Thyroid gland (tissue), 4 donors: Measurements from ENCODE around the gene MDC1. TPM values are rescaled to one million over a fixed set of nuclear protein-coding genes. Genes with fewer than 3 reads are reported as not detected.

Experiments
- DNase-seq, 2 donors: peaks; one replicate each; pipeline ENCODE4 v3.0.0-alpha.2; 2019
- H3K27ac ChIP-seq, 3 donors: fragments of 200-600 bp; sonication (generic); 1 replicate in 2 of 3; 2 replicates in 1 of 3; pipeline ENCODE4 v1.5.1; 2016 to 2019; ENCODE audit warnings: mild to moderate bottlenecking in 1 of 3, moderate library complexity in 1 of 3
- H3K27me3 ChIP-seq: fragments of 200-600 bp; sonication (generic); one replicate; pipeline ENCODE4 v1.5.1; 2019
- H3K36me3 ChIP-seq, 2 donors: fragments of 200-600 bp; sonication (generic); one replicate each; pipeline ENCODE4 v1.5.1; 2016 to 2019
- H3K4me1 ChIP-seq, 2 donors: fragments of 200-600 bp; sonication (generic); one replicate each; pipeline ENCODE4 v1.5.1; 2017 to 2019
- H3K4me3 ChIP-seq, 3 donors: fragments of 200-600 bp; sonication (generic); replicated peaks in 1 of 3; 1 replicate in 2 of 3; 2 replicates in 1 of 3; pipeline ENCODE4 v1.5.1; 2016; ENCODE audit warnings: mild to moderate bottlenecking in 1 of 3
- H3K9me3 ChIP-seq: fragments of 200-600 bp; sonication (generic); one replicate; pipeline ENCODE4 v1.5.1; 2017
- CTCF ChIP-seq, 6 experiments: fragments of 200-600 bp in 3 of 6; fragments of 450-650 bp in 3 of 6; sonication (generic) in 3 of 6; IDR thresholded peaks; one replicate each; pipeline ENCODE4 v1.5.1; 2016 to 2019; ENCODE audit warnings: antibody characterized with exemption in 6 of 6, mild to moderate bottlenecking in 2 of 6, inconsistent platforms in 1 of 6, moderate library complexity in 1 of 6
- POLR2A ChIP-seq, 2 donors: fragments of 450-650 bp; IDR thresholded peaks; one replicate each; pipeline ENCODE4 v1.6.1; 2017; ENCODE audit warnings: antibody characterized with exemption in 2 of 2, mild to moderate bottlenecking in 2 of 2, moderate library complexity in 1 of 2
- WGBS, 2 donors: methylation state at CpG; one replicate each; pipeline ENCODE4 v1.1.5; 2017; 5-methylcytosine and 5-hydroxymethylcytosine counted together
- intact Hi-C: fragments of 100-400 bp; cut with DNase I; formaldehyde crosslinking; loops from one replicate; pipeline ENCODE4 v1.15.1; 2023
- total RNA-seq, 4 donors: library from RNA; depleted of rRNA; stranded (reverse); fragments of >200 nt; gene quantifications; one replicate each; pipeline ENCODE4 v1.2.3, GENCODE V29; 2016

MDC1 gene
- total RNA-seq, 4 donors from 2014 or later, result 15.3 to 27.2 (median 20.2) TPM

DNA sequence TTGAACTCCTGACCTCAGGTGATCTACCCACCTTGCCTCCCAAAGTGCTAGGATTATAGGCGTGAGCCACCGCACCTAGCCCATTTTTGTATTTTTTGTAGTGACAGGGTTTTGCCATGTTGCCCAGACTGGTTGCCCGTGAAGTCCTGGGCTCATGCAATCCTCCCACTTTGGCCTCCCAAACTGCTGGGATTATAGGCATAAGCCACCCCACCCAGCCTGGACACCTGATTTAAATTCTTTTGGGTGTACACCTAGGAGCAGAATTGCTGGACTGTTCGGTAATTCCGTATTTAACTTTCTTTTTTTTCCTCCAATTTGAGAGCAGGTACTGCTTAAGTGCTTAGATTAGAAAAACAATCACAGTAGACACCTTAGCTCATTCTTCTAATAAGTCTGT lies 20.6 kb downstream of the MDC1 start:
- no peaks in the 10 kb centered on the region for H3K27me3 ChIP-seq
- H3K27ac ChIP-seq, result peak overlapping the region; percentile 75 to 97 (median 82)
- H3K4me1 ChIP-seq, result peaks cover 18 to 22% of the 10 kb centered on the region in 2 donors
- H3K4me3 ChIP-seq, result no peak overlapping the region
- intact Hi-C loops, result no loop called here
- 69 to 81% methylated on average over 5 of the region's 5 CpGs for whole genome bisulfite sequencing, 2 donors
- no peaks in the 10 kb centered on the region for H3K9me3 ChIP-seq
- H3K36me3 ChIP-seq, result peaks cover 3 to 5% of the 10 kb centered on the region in 2 donors
- DNase-seq, result no peak
- TF ChIP-seq POLR2A (IDR thresholded peaks at IDR 0.05), result no peak
- TF ChIP-seq CTCF (IDR thresholded peaks at IDR 0.05), result no peak

- TF ChIP-seq POLR2A (IDR thresholded peaks at IDR 0.05), result no peak
- no peak for TF ChIP-seq CTCF (IDR thresholded peaks at IDR 0.05)
- intact Hi-C loops, result no loop called here
- WGBS, 2 donors, result 25 to 28% methylated on average over 8 of the region's 8 CpGs
- no peak for DNase-seq
- H3K27ac ChIP-seq, result peak overlapping the region in 2 of 3 donors; percentile 49 to 80
- H3K4me3 ChIP-seq, result peak overlapping the region in 2 of 3 donors; percentile 35 to 53
- no peaks in the 10 kb centered on the region for H3K9me3 ChIP-seq
- H3K36me3 ChIP-seq, result no peaks in the 10 kb centered on the region
- H3K4me1 ChIP-seq, result peaks cover 39 to 52% of the 10 kb centered on the region in 2 donors
- H3K27me3 ChIP-seq, result no peaks in the 10 kb centered on the region
Observed at GRCh38 chr6:30691208-30691847, 25.8 kb downstream of the MDC1 start.

GRCh38 chr6:30690403-30691207 lies 26.5 kb downstream of the MDC1 start, which contains the start of gene NRM:
Gene NRM, minus strand, starts transcription at chr6:30690984. Its CDS starts 10 bp downstream, at chr6:30690974.
- no peak for TF ChIP-seq CTCF (IDR thresholded peaks at IDR 0.05)
- TF ChIP-seq POLR2A (IDR thresholded peaks at IDR 0.05), result peak in 1 of 2 donors; percentile 61
- H3K27ac ChIP-seq, result peak within 1 kb of the TSS; percentile 50 to 80 (median 60)
- H3K9me3 ChIP-seq, result no peaks in the 10 kb centered on the region
- DNase-seq, result peak; percentile 81 to 84
- no peaks in the 10 kb centered on the region for H3K27me3 ChIP-seq
- H3K4me1 ChIP-seq, result peaks cover 32 to 49% of the 10 kb centered on the region in 2 donors
- peak within 1 kb of the TSS; percentile 35 to 62 (median 53) for H3K4me3 ChIP-seq
- no peaks in the 10 kb centered on the region for H3K36me3 ChIP-seq
- intact Hi-C loops, result no loop called here
- WGBS, 2 donors, result 2% methylated on average over 34 to 35 of the region's 40 CpGs

DNA sequence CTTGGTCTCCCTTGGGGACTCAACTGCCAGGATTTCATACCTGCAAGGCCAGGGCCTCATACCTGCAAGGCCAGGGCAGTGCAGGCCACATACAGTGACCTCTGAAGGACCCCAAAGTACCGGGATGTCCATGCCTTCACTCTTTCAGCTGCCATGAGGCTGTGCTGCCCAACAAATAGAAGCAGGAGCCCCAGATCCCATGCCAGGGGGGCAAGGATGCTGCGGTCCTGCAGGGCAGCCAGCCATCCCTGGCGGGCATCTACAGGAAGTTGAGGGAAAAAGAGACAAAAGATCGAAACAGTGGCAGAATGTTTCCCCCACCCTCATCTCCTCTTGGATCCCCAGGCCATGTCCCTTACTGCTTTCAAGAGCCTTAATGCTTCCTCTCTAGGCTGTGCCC lies 27.1 kb downstream of the MDC1 start:
- DNase-seq, result no peak
- 44 to 46% methylated on average over 3 to 4 of the region's 4 CpGs for WGBS, 2 donors
- Histone ChIP-seq H3K36me3 (no peaks in the 10 kb centered on the region), H3K27ac (peak overlapping the region in 2 of 3 donors; percentile 60 to 80), H3K4me1 (peaks cover 29 to 47% of the 10 kb centered on the region in 2 donors), H3K27me3 (no peaks in the 10 kb centered on the region), H3K9me3 (no peaks in the 10 kb centered on the region), H3K4me3 (peak overlapping the region in 1 of 3 donors; percentile 53)
- intact Hi-C loops, result no loop called here
- TF ChIP-seq POLR2A (IDR thresholded peaks at IDR 0.05) (no peak), CTCF (IDR thresholded peaks at IDR 0.05) (no peak)
